Fibroblast of the aortic adventitia (primary cell): ENCODE data around the gene WNT1. TPM values are rescaled to one million over a fixed set of nuclear protein-coding genes. Genes with fewer than 3 reads are reported as not detected.

Experiments used
- DNase-seq: peaks from one replicate; pipeline ENCODE4 v3.0.0-alpha.2; 2010; ENCODE audit warnings: low read depth
- H3K4me3 ChIP-seq: 2 replicates; pipeline ENCODE4 v1.5.1; 2011; ENCODE audit warnings: low read depth, mild to moderate bottlenecking, control low read depth, low read length, moderate library complexity
- CTCF ChIP-seq: IDR thresholded peaks from 2 replicates; pipeline ENCODE4 v1.5.1; 2011; ENCODE audit warnings: mild to moderate bottlenecking, low read length, control low read depth, inconsistent platforms; ENCODE audit not compliant: insufficient read depth
- total RNA-seq: library from RNA; depleted of rRNA; stranded (reverse); fragments of >200 nt; gene quantifications from 2 replicates; pipeline ENCODE4 v1.2.3, GENCODE V29; 2012; ENCODE audit warnings: low replicate concordance

Gene WNT1
- total RNA-seq, 1 donor = not detected

- no peak overlapping the region for H3K4me3 ChIP-seq
- DNase-seq = no peak
- TF ChIP-seq CTCF = no peak
Measured at GRCh38 chr12:48985475-48985897, 7.4 kb downstream of the WNT1 start.

DNA sequence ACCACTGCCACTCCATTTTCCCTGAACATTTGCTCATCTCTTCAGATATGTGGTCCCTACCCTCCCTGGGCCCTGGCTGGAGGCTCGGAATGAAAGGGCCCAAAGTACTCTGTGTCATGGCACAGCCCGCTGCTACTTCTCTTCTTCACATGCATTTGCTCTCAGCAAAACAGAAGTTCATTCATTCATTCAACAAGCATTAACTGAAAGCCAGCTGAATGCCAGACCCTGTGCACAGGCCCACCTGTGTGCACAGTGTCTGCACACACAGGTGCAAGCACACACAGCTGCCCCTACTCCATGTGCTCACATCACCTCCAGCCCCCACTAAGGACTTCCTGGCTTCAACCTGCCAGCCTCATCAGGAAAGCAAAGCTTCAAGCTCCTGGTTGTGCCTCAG lies 7.8 kb downstream of the WNT1 start:
- no peak for DNase-seq
- TF ChIP-seq CTCF = no peak

GRCh38 chr12:48986720-48987291 lies 8.7 kb downstream of the WNT1 start:
- DNase-seq = no peak

More for the DNA sequence above, 7.8 kb downstream of the WNT1 start:
- H3K4me3 ChIP-seq = no peak overlapping the region

GRCh38 chr12:48988030-48988649 lies 10.0 kb downstream of the WNT1 start:
- TF ChIP-seq CTCF = peak; percentile 90
- H3K4me3 ChIP-seq = no peak overlapping the region
- DNase-seq = peak; percentile 57

More at GRCh38 chr12:48986720-48987291, 8.7 kb downstream of the WNT1 start:
- TF ChIP-seq CTCF = no peak
- H3K4me3 ChIP-seq = no peak overlapping the region

- TF ChIP-seq CTCF = no peak
- no peak for DNase-seq
- no peak overlapping the region for H3K4me3 ChIP-seq
Measured at GRCh38 chr12:48990552-48990951, 12.4 kb downstream of the WNT1 start.

GRCh38 chr12:48991247-48992050 lies 13.3 kb downstream of the WNT1 start:
- DNase-seq = no peak
- H3K4me3 ChIP-seq = no peak overlapping the region
- TF ChIP-seq CTCF = no peak
